Body of pancreas (tissue), 4 donors: ENCODE results near the gene KDF1. TPM values are rescaled to one million over a fixed set of nuclear protein-coding genes. Genes with fewer than 3 reads are reported as not detected.

ENCODE experiments used
- ATAC-seq: fragments of 150-250 bp; one replicate; pipeline ENCODE4 v1.9.1; 2016
- DNase-seq, 4 donors: peaks; one replicate each; pipeline ENCODE4 v3.0.0-alpha.2; 2019
- H3K27ac ChIP-seq, 4 donors: fragments of 200-600 bp; sonication (generic); 1 replicate in 3 of 4; 2 replicates in 1 of 4; pipeline versions ENCODE4 v1.5.1 to v1.6.1; 2016 to 2019; ENCODE audit warnings: mild to moderate bottlenecking in 1 of 4, mixed read lengths in 1 of 4, moderate library complexity in 1 of 4
- H3K27me3 ChIP-seq, 2 donors: fragments of 200-600 bp; sonication (generic); one replicate each; pipeline ENCODE4 v1.6.0; 2016; ENCODE audit warnings: mild to moderate bottlenecking in 1 of 2
- H3K36me3 ChIP-seq, 2 donors: fragments of 200-600 bp; sonication (generic); replicated peaks in 1 of 2; 2 replicates each; pipeline ENCODE4 v1.5.1; 2016; ENCODE audit warnings: low read depth in 2 of 2; ENCODE audit not compliant: insufficient read depth in 1 of 2
- H3K4me1 ChIP-seq: fragments of 200-600 bp; sonication (generic); one replicate; pipeline ENCODE4 v1.6.0; 2016
- H3K4me3 ChIP-seq, 2 donors: fragments of 200-600 bp; sonication (generic); 1 replicate in 1 of 2; 2 replicates in 1 of 2; pipeline ENCODE4 v1.5.1; 2016 to 2019
- H3K9me3 ChIP-seq, 3 donors: fragments of 200-600 bp; sonication (generic); 1 replicate in 2 of 3; 2 replicates in 1 of 3; pipeline ENCODE4 v1.5.1; 2016
- POLR2A ChIP-seq, 3 donors: fragments of 450-650 bp; IDR thresholded peaks; one replicate each; pipeline ENCODE4 v1.6.1; 2016; ENCODE audit warnings: antibody characterized with exemption in 3 of 3, mild to moderate bottlenecking in 2 of 3
- WGBS, 2 donors: methylation state at CpG; one replicate each; pipeline ENCODE4 v1.1.5; 2017; 5-methylcytosine and 5-hydroxymethylcytosine counted together
- intact Hi-C: fragments of 100-400 bp; cut with DNase I; formaldehyde crosslinking; loops from one replicate; pipeline ENCODE4 v1.15.1; 2023
- total RNA-seq, 2 donors: library from RNA; depleted of rRNA; stranded (reverse); fragments of >200 nt; gene quantifications; one replicate each; pipeline ENCODE4 v1.1.0, GENCODE V29; 2016
- TF ChIP-seq, protein P1 (sequence below), 7 experiments: fragments of 450-650 bp in 4 of 7; fragments of 200-600 bp in 3 of 7; sonication (generic) in 3 of 7; IDR thresholded peaks; one replicate each; pipeline ENCODE4 v1.5.1; 2016 to 2019; ENCODE audit warnings: antibody characterized with exemption in 7 of 7

The KDF1 gene
- total RNA-seq, 2 donors from 2014 or later = 13.8 to 18.7 TPM

DNA sequence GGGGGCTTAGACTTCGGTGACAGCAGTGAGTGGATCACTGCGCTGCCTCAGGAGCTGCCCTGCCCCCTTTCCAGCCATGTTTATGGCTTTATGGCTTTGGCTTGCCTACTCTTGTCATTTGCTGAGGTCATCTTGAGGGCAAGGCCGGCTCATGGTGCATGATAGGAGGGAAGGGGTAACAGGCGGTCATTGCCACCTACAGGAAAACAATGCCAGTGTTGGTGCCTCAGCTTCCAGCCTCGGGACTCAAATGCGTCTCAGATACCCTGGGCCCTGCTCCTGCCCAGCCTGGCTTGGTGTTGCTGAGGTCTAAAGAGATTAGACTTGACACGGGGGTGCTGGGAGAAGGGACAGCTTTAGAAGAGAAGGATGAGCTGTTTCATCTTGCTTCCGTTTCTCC is 14.5 kb downstream of the KDF1 start:
- peak overlapping the region; percentile 10 to 59 (median 42) for H3K27ac ChIP-seq
- DNase-seq = peak; percentile 31 to 60 (median 54)
- H3K27me3 ChIP-seq = no peaks in the 10 kb centered on the region
- peaks cover 18% of the 10 kb centered on the region for H3K4me1 ChIP-seq
- H3K9me3 ChIP-seq = no peaks in the 10 kb centered on the region
- intact Hi-C loops = no loop called here
- H3K4me3 ChIP-seq = no peak overlapping the region
- WGBS, 2 donors = 47 to 54% methylated on average over 7 to 8 of the region's 8 CpGs
- H3K36me3 ChIP-seq = peaks cover 11 to 20% of the 10 kb centered on the region in 2 donors
- TF ChIP-seq POLR2A (IDR thresholded peaks at IDR 0.05) = no peak
- TF ChIP-seq, protein P1, sequence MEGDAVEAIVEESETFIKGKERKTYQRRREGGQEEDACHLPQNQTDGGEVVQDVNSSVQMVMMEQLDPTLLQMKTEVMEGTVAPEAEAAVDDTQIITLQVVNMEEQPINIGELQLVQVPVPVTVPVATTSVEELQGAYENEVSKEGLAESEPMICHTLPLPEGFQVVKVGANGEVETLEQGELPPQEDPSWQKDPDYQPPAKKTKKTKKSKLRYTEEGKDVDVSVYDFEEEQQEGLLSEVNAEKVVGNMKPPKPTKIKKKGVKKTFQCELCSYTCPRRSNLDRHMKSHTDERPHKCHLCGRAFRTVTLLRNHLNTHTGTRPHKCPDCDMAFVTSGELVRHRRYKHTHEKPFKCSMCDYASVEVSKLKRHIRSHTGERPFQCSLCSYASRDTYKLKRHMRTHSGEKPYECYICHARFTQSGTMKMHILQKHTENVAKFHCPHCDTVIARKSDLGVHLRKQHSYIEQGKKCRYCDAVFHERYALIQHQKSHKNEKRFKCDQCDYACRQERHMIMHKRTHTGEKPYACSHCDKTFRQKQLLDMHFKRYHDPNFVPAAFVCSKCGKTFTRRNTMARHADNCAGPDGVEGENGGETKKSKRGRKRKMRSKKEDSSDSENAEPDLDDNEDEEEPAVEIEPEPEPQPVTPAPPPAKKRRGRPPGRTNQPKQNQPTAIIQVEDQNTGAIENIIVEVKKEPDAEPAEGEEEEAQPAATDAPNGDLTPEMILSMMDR (IDR thresholded peaks at IDR 0.05) = peak in 3 of 7 experiments; percentile 9 to 23 (median 17)
- peak; percentile 78 for ATAC-seq

GRCh38 chr1:26945138-26945537 is 15.1 kb downstream of the KDF1 start:
- DNase-seq = no peak
- intact Hi-C loops = no loop called here
- no peaks in the 10 kb centered on the region for H3K27me3 ChIP-seq
- 19 to 30% methylated on average over 2 of the region's 2 CpGs for WGBS, 2 donors
- no peak for TF ChIP-seq POLR2A (IDR thresholded peaks at IDR 0.05)
- peaks cover 18% of the 10 kb centered on the region for H3K4me1 ChIP-seq
- peaks cover 11 to 20% of the 10 kb centered on the region in 2 donors for H3K36me3 ChIP-seq
- H3K9me3 ChIP-seq = no peaks in the 10 kb centered on the region
- ATAC-seq = no peak
- H3K4me3 ChIP-seq = no peak overlapping the region
- H3K27ac ChIP-seq = peak overlapping the region in 3 of 4 donors; percentile 10 to 59 (median 52)

GRCh38 chr1:26942656-26943055 is 17.6 kb downstream of the KDF1 start:
- no peak for TF ChIP-seq POLR2A (IDR thresholded peaks at IDR 0.05)
- TF ChIP-seq, protein P1 (IDR thresholded peaks at IDR 0.05) = no peak
- 93 to 95% methylated on average over 11 to 12 of the region's 12 CpGs for WGBS, 2 donors
- H3K9me3 ChIP-seq = no peaks in the 10 kb centered on the region
- ATAC-seq (no peak), DNase-seq (no peak)
- peaks cover 28% of the 10 kb centered on the region for H3K4me1 ChIP-seq
- peaks cover 11 to 20% of the 10 kb centered on the region in 2 donors for H3K36me3 ChIP-seq
- H3K4me3 ChIP-seq = no peak overlapping the region
- intact Hi-C loops = no loop called here
- no peaks in the 10 kb centered on the region for H3K27me3 ChIP-seq
- H3K27ac ChIP-seq = no peak overlapping the region

- no peak for TF ChIP-seq POLR2A (IDR thresholded peaks at IDR 0.05)
- TF ChIP-seq, protein P1 (IDR thresholded peaks at IDR 0.05) = no peak
- no peaks in the 10 kb centered on the region for H3K9me3 ChIP-seq
- no peaks in the 10 kb centered on the region for H3K27me3 ChIP-seq
- no peak overlapping the region for H3K4me3 ChIP-seq
- H3K36me3 ChIP-seq = peaks cover 11 to 20% of the 10 kb centered on the region in 2 donors
- DNase-seq (no peak), ATAC-seq (no peak)
- H3K27ac ChIP-seq = no peak overlapping the region
- intact Hi-C loops = no loop called here
- peaks cover 26% of the 10 kb centered on the region for H3K4me1 ChIP-seq
- WGBS, 2 donors = 79 to 82% methylated on average over 9 to 10 of the region's 10 CpGs
Measured at GRCh38 chr1:26941311-26941710, 19.0 kb downstream of the KDF1 start.

- Histone ChIP-seq H3K27me3 (no peaks in the 10 kb centered on the region), H3K27ac (peak overlapping the region in 1 of 4 donors; percentile 14), H3K4me3 (no peak overlapping the region), H3K4me1 (peaks cover 12% of the 10 kb centered on the region), H3K9me3 (no peaks in the 10 kb centered on the region), H3K36me3 (peaks cover 11 to 22% of the 10 kb centered on the region in 2 donors)
- TF ChIP-seq POLR2A (IDR thresholded peaks at IDR 0.05) = no peak
- TF ChIP-seq, protein P1 (IDR thresholded peaks at IDR 0.05) = no peak
- ATAC-seq (no peak), DNase-seq (no peak)
- WGBS, 2 donors = 77 to 83% methylated on average over 1 to 2 of the region's 2 CpGs
- intact Hi-C loops = no loop called here
Measured at GRCh38 chr1:26938659-26939025, 21.6 kb downstream of the KDF1 start.
